Spleen (tissue), 7 donors: ENCODE results near the gene SELENOF.

Experiments used
- POLR2A ChIP-seq, 3 donors: fragments of 450-650 bp; IDR thresholded peaks; one replicate each; pipeline ENCODE4 v1.5.1; 2017; ENCODE audit warnings: antibody characterized with exemption in 3 of 3, mild to moderate bottlenecking in 1 of 3
- TF ChIP-seq, protein P1 (sequence below), 11 experiments: fragments of 200-600 bp in 7 of 11; fragments of 450-650 bp in 4 of 11; sonication (generic) in 4 of 11; IDR thresholded peaks in 8 of 11; conservative IDR thresholded peaks in 3 of 11; 1 replicate in 7 of 11; 2 replicates in 4 of 11; pipeline versions ENCODE4 v1.4.0 to v1.8.0; 2016 to 2021; ENCODE audit warnings: antibody characterized with exemption in 11 of 11, inconsistent platforms in 4 of 11, mild to moderate bottlenecking in 1 of 11
- donor health status: DM: no; HTN: no; CAD: no; lungs with moderate emphysema.
- donor health status: DM: no; HTN: no; CAD: no.
- donor health status: DM: no; HTN: no; CAD: no.

DNA sequence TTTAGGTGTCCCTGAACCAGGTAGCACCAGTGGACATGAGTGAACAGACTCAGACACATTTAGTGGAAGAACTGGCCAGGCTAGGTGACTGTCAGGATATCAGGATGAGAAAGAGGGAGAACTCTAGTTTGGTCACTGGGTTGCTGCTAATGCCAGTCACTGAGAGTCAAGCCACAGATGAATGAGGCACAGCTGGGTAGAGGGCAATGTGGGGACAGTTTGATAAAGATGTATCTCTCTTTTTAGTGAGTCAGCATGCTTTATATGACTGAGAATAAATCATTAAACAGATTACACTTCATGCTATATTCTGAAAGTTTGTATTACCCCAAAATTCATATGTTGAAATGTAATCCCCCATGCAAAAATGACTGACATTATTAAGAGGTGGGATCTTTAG, 87.1 kb downstream of the SELENOF start:
- TF ChIP-seq, protein P1, sequence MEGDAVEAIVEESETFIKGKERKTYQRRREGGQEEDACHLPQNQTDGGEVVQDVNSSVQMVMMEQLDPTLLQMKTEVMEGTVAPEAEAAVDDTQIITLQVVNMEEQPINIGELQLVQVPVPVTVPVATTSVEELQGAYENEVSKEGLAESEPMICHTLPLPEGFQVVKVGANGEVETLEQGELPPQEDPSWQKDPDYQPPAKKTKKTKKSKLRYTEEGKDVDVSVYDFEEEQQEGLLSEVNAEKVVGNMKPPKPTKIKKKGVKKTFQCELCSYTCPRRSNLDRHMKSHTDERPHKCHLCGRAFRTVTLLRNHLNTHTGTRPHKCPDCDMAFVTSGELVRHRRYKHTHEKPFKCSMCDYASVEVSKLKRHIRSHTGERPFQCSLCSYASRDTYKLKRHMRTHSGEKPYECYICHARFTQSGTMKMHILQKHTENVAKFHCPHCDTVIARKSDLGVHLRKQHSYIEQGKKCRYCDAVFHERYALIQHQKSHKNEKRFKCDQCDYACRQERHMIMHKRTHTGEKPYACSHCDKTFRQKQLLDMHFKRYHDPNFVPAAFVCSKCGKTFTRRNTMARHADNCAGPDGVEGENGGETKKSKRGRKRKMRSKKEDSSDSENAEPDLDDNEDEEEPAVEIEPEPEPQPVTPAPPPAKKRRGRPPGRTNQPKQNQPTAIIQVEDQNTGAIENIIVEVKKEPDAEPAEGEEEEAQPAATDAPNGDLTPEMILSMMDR (IDR thresholded peaks at IDR 0.05 in 8 of 11, conservative IDR thresholded peaks at IDR 0.05 in 3 of 11): no peak
- no peak for TF ChIP-seq POLR2A (IDR thresholded peaks at IDR 0.05)
